ENCODE measurements around the gene MMP11.
"Not testable (repeated sequence)": the region's sequence is repeated elsewhere in the genome, so short reads cannot be mapped to it uniquely, and the experiment has no call there.

Gene MMP11, protein sequence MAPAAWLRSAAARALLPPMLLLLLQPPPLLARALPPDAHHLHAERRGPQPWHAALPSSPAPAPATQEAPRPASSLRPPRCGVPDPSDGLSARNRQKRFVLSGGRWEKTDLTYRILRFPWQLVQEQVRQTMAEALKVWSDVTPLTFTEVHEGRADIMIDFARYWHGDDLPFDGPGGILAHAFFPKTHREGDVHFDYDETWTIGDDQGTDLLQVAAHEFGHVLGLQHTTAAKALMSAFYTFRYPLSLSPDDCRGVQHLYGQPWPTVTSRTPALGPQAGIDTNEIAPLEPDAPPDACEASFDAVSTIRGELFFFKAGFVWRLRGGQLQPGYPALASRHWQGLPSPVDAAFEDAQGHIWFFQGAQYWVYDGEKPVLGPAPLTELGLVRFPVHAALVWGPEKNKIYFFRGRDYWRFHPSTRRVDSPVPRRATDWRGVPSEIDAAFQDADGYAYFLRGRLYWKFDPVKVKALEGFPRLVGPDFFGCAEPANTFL

DNA sequence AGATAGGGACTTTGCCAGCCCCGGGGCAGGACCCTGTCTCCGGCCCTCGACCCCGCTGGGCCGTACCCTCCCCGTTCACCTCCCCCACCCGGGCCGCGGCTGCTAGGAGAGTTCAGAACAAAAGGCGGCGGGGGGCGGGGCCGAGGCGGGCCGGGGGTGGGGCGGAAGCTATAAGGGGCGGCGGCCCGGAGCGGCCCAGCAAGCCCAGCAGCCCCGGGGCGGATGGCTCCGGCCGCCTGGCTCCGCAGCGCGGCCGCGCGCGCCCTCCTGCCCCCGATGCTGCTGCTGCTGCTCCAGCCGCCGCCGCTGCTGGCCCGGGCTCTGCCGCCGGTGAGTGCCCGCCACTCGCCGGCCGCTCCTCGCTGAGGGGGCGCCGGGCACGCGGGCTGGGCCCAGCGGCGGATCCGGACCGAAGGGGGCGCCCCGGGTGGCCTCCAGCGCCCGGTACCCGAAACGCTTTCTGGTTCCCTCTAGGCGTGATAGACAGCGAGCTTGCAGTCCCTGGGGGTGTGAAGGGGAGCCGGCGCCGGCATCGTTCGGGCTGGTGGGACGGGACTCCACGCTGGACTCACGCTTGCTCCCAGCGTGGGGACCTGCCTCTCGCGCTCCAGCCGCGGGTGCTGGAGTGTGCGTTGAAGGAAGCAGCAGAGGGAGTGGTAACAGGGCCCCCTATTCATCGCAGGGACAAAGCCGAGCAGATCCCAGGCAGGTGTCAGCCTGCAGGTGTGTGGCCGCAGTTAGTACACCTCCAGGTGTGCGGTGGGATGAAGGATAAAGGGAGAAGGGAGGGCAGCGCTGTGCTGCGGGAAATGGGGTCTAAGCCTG is at the start of gene MMP11:
Gene MMP11, plus strand, starts transcription at position 201 of the 825 bp plus-strand sequence. Its CDS starts 22 bp downstream, at position 223.
- DNase-seq (ENCODE audit: low read depth): peak; percentile 38

DNA sequence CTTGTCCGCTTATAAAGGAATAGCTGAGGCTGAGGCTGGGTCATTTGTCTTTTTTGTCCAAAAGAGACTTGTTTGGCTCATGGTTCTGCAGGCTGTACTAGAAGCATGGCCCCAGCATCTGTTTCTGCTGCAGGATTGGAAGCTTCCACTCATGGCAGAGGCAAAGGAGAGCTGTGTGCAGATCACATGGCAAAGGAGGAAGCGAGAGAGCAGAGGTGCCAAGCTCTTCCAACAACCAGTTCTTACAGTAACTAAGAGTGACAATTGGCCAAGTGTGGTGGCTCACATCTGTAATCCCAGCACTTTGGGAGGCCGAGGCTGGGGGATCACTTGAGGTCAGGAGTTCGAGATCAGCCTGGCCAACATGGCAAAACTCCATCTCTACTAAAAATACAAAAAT is 44.5 kb upstream of the MMP11 start:
- not testable (repeated sequence) for DNase-seq (ENCODE audit: low read depth)

DNA sequence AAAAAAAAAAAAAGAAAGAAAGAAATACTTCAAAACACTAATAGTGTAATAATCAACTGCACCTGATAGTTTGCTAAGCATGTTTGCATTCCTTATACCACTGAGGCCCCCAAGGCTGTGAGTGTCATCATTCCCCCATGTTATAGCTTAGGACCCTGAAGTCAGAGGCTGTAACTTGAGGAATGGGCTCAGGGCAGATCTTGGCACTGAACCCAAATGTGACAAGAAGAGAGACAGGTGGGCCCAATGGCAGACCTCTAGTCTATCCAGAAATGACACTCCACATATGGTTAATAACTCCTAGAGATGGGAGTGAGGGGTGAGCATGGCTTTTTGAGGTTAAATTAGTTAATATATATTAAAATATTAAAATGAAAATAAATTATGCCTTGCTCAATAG is 35.0 kb upstream of the MMP11 start:
- DNase-seq (ENCODE audit: low read depth): no peak

- no peak for DNase-seq (ENCODE audit: low read depth)
These were observed 30.0 kb upstream of the MMP11 start for GRCh38 chr22:23742505-23743264.

- no peak for DNase-seq (ENCODE audit: low read depth)
These were observed 29.3 kb upstream of the MMP11 start for GRCh38 chr22:23743303-23743705.

- DNase-seq (ENCODE audit: low read depth): no peak
These were observed 28.6 kb upstream of the MMP11 start for GRCh38 chr22:23744001-23744400.

- no peak for DNase-seq (ENCODE audit: low read depth)
These were observed 28.2 kb upstream of the MMP11 start for GRCh38 chr22:23744485-23744884.

GRCh38 chr22:23745791-23746190 is 26.9 kb upstream of the MMP11 start:
- no peak for DNase-seq (ENCODE audit: low read depth)

DNA sequence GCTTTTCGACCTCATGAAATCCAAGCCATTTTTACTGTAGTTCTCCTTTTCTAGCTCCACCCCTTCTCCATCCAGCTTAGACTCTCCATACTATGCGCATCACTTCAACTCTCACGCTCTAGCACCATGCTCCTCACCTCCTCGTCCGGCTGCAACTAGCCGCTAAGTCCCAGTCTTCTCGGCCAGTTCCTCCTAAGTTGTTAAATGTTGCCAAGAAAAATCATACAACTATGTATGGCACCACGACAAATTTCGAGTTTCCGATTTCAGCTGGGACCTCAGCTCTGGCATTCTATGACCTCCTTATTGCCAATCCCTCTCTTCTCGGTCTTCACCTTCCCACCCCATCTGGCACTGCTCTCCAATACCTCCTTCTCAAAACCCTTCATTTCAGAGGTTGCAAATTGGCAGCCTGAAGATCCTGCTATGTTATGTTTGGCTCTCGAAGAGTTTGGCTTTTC is 22.8 kb upstream of the MMP11 start:
- no peak for DNase-seq (ENCODE audit: low read depth)

DNA sequence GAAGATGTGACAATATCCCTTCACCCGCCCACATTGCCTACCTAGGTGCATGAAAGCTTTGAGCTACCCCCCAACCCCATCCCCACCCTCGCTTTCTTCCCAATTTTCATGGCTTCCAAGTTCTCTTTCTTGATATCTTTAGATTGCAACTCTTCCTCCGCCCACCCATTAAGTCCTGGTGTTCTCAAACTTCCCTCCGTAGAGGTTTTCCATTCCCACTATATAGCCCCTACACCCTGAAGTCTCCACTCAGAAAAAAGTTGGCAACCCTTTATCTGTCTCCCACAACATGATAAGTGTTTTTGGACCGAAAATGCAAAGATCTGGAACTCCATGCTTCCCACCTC is 22.3 kb upstream of the MMP11 start:
- no peak for DNase-seq (ENCODE audit: low read depth)

DNA sequence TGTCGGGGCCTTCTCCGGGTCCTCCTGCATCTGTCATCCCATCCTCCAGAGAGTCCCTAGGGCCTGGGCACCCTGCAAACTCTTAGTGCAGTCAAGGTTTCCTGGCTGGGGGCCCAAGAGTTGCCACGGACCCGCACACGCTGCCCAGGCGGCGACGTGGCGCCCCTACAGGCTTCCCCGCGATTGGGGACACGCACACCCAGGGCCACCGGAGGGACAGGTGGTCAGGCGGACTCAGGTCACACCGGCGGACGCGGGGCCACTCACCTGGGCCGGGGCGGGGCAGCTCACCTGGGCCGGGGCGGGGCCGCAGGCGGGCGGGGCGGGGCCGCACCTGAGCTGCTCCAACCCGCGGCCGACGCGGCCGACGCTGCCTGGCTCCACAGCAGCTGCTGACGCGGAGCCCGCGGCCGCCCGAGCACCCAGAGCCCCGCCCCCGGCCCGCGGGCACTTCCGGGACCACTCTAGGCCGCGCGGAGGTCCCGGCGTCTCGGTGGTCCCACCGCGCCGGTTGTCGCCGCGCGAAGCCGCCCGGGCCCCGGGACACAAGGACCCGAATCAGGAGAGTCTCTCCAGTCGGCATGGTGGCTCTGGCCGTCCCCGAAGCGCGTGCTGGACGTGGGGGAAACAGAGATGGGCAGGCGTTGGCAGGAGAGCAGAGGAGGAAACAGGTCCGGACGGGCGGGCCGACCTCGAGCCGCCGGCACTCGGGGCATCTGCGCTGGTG is 21.8 kb upstream of the MMP11 start, which contains the start of gene ZNF70:
Gene ZNF70, minus strand, starts transcription at position 399 of the 727 bp plus-strand sequence. CDS start 5,972 bp downstream, outside the sequence.
- peak; percentile 86 for DNase-seq (ENCODE audit: low read depth)

DNA sequence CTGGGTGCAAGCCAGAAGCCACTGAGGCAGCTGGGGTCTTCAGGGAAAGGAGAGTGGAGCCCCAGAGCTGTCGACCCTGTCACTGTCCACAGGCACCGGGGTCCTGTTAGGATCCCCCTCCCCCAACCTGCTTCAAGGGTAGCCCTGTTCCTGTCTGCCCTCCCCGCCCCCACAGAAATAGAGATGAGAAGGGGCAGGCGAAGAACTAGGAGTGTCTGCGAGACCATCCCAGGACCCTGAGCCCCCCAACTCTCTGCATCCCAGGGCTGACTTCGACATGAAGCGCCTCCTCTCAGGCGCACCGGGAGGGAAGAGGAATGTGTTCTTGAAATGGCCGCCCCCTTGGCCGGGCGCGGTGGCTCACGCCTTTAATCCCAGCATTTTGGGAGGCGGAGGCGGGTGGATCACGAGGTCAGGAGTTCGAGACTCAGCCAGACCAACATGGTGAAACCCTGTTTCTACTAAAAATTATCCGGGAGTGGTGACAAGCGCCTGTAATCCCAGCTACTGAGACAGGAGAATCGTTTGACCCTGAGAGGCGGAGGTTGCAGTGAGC is 21.1 kb upstream of the MMP11 start:
- DNase-seq (ENCODE audit: low read depth): no peak

DNA sequence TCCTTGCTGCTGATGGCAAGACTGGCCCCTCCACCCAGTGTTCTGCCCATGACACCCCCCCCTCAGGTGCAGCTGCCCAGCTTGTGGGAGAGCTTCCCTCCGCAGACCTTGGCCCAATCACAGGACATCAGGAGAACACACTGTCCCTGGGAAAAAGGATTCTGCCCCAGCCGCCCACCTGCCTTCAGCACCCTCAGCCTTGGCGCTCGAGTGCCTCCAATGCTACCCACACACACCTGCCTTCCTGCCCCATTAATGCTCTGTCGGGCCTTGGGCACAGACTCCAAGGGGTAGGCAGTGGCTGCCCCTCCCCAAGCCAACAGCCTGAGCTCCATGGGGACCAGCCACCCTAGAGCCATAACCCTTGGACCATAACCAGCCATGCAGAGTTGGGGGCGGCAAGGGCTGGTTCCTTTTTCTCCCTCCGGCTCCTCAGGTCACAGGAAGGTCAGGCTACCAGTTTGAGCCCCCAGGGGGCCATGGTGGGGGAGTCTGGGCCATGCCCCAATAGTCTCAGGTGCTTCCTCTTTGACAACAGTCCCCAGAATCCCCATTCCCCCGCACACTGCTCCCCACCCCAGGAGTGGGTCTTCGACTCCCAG is 20.5 kb upstream of the MMP11 start:
- DNase-seq (ENCODE audit: low read depth): no peak

DNA sequence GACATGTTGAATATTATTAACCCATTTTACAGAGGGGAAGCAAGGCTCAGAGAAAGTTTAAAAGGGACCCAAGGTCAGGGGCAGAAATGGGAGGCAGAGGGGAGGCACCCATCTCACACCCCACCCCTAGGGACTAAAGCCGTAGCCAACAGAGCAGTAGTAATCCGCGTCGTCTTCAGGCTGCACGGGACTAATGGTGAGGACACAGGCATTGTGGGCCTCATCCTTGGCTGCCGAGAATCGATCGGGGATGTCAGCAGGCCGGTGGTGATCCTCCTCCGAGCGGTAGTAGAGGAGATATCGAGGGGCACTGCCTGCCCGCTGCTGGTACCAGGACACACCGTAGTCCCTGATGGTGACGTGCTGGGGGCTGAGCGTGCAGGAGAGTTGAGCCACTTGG is 19.9 kb upstream of the MMP11 start:
- no peak for DNase-seq (ENCODE audit: low read depth)

- no peak for DNase-seq (ENCODE audit: low read depth)
These were observed 19.3 kb upstream of the MMP11 start for GRCh38 chr22:23753385-23753784.

GRCh38 chr22:23754220-23754919 is 18.3 kb upstream of the MMP11 start, which contains the start of gene VPREB3:
Gene VPREB3, minus strand, starts transcription at chr22:23754425. Its CDS starts 62 bp downstream, at chr22:23754363.
- DNase-seq (ENCODE audit: low read depth): no peak

- DNase-seq (ENCODE audit: low read depth): no peak
These were observed 17.5 kb upstream of the MMP11 start for GRCh38 chr22:23754980-23755636.

- DNase-seq (ENCODE audit: low read depth): no peak
These were observed 16.9 kb upstream of the MMP11 start for GRCh38 chr22:23755711-23756110.

GRCh38 chr22:23756891-23757290 is 15.8 kb upstream of the MMP11 start:
- DNase-seq (ENCODE audit: low read depth): no peak

All from activated T-cell treated with anti-CD3 and anti-CD28 coated beads for 48 hours (primary cell).